ENCODE results near the gene ATF3. TPM values are rescaled to one million over a fixed set of nuclear protein-coding genes. Genes with fewer than 3 reads are reported as not detected.

ATF3 gene
- total RNA-seq, 1 experiment from 2014 or later: 335 TPM

DNA sequence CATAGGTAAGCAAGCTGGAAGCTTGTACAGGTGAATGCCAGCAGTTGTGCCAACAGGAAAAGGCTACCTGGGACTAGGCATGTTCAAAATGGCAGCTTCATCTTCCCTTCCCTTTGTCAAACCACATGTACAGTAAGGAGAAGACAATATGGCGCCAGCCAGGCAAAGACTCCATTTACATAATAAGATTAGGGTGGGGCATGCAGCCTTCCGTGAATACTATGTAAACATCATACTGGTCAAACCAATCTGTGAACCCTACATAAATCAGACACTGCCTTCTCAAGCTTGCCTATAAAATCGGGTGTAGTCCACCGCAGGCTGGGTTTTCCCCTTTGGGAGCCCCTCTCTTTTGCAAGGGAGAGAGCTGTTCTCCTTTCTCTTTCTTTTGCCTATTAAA is 24.6 kb downstream of the ATF3 start:
- no TSS peak for BruUV-seq (replicated peaks)
- H3K4me2 ChIP-seq (ENCODE audit: low read length): no peak overlapping the region
- no peak overlapping the region for H3K27ac ChIP-seq (ENCODE audit: low read length)
- no peak overlapping the region for H3K9ac ChIP-seq (ENCODE audit: low read length)
- peaks cover 2% of the 10 kb centered on the region; the same call in 1 of the 2 replicates for H3K27me3 ChIP-seq (ENCODE audit: low read length)
- no peaks in the 10 kb centered on the region for H3K9me2 ChIP-seq (replicated peaks; ENCODE audit: low read length)
- H3K79me2 ChIP-seq (ENCODE audit: low read length): no peaks in the 10 kb centered on the region
- POLR2A ChIA-PET (ENCODE audit: unreplicated experiment): no interaction called here
- TF ChIP-seq EZH2phosphoT487 (IDR thresholded peaks at IDR 0.05; ENCODE audit: borderline replicate concordance, low read length): no peak
- no peak for TF ChIP-seq EZH2 (IDR thresholded peaks at IDR 0.05; ENCODE audit: low read length, unreplicated experiment)
- intact Hi-C loops (cut with micrococcal nuclease): no loop called here
- no peaks in the 10 kb centered on the region for H3F3A ChIP-seq (ENCODE audit: low read length, unreplicated experiment)
- CTCF ChIA-PET: no interaction called here
- no peaks in the 10 kb centered on the region for H4K20me1 ChIP-seq (ENCODE audit: low read length)
- peaks cover 14% of the 10 kb centered on the region for H3K4me1 ChIP-seq (ENCODE audit: insufficient read depth, low read length)
- peak overlapping the region; percentile 36 for H2AFZ ChIP-seq (ENCODE audit: low read length)
- DNase-seq: no peak
- peaks cover 6% of the 10 kb centered on the region; the same call in 1 of the 2 replicates for H3K9me3 ChIP-seq (ENCODE audit: low read length)
- ATAC-seq: no peak
- no peaks in the 10 kb centered on the region for H3K36me3 ChIP-seq (ENCODE audit: low read depth, low read length)
- H3K4me3 ChIP-seq (ENCODE audit: low read length): no peak overlapping the region

DNA sequence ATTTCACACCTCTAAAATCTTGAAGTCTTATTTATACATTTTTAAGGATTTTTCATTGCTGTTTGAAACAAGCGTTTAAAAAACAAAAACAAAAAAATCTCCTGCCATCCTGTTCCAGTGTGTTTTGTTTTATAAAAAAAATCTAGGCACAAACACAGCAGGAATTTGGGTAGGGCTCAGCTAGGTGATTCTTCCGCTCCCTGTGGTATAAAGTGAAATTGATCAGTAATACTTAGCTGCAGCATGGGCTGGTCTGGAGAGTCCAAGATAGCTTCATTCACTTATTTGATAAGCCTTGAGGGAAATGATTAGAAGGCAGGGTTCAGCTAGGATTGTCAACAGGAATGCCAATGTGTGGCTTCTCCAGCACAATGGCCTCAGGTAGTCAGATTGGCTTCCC is 25.7 kb downstream of the ATF3 start:
- BruUV-seq (replicated peaks): no TSS peak

DNA sequence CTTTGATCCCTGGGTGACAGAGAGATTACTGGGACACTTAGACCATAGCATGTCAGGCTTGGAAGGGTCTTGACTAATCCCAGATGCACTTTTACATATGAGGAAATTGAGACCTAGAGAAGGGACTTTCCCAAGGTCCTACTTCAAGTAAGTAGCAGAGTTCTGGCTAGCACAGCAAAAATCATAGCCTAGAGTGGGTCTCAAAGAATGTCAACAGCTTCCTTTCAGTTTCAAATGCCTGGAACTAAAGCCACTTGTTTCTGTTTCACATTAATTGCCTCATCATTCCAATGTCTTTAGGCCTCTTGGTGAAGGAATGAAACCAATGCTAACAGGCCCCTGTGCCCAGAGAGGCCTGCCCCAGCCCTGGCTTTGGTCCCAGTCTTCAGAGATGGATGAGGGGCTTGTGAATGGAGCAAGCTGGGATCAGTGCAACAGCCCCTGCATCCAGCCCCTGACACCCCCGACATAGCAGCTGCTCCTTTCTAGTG is 26.6 kb downstream of the ATF3 start:
- no TSS peak for BruUV-seq (replicated peaks)
- no peak overlapping the region for H3K27ac ChIP-seq (ENCODE audit: low read length)
- no peak overlapping the region for H2AFZ ChIP-seq (ENCODE audit: low read length)
- H3K9ac ChIP-seq (ENCODE audit: low read length): no peak overlapping the region
- no peaks in the 10 kb centered on the region for H4K20me1 ChIP-seq (ENCODE audit: low read length)
- intact Hi-C loops (cut with micrococcal nuclease): no loop called here
- no peaks in the 10 kb centered on the region for H3F3A ChIP-seq (ENCODE audit: low read length, unreplicated experiment)
- peaks cover 21% of the 10 kb centered on the region; the same call in 1 of the 2 replicates for H3K27me3 ChIP-seq (ENCODE audit: low read length)
- no peak overlapping the region for H3K4me2 ChIP-seq (ENCODE audit: low read length)
- ATAC-seq (no peak), DNase-seq (no peak)
- peaks cover 6% of the 10 kb centered on the region; the same call in 1 of the 2 replicates for H3K9me3 ChIP-seq (ENCODE audit: low read length)
- TF ChIP-seq EZH2 (IDR thresholded peaks at IDR 0.05; ENCODE audit: low read length, unreplicated experiment) (no peak), EZH2phosphoT487 (IDR thresholded peaks at IDR 0.05; ENCODE audit: borderline replicate concordance, low read length) (no peak)
- TF ChIP-seq, protein P1, sequence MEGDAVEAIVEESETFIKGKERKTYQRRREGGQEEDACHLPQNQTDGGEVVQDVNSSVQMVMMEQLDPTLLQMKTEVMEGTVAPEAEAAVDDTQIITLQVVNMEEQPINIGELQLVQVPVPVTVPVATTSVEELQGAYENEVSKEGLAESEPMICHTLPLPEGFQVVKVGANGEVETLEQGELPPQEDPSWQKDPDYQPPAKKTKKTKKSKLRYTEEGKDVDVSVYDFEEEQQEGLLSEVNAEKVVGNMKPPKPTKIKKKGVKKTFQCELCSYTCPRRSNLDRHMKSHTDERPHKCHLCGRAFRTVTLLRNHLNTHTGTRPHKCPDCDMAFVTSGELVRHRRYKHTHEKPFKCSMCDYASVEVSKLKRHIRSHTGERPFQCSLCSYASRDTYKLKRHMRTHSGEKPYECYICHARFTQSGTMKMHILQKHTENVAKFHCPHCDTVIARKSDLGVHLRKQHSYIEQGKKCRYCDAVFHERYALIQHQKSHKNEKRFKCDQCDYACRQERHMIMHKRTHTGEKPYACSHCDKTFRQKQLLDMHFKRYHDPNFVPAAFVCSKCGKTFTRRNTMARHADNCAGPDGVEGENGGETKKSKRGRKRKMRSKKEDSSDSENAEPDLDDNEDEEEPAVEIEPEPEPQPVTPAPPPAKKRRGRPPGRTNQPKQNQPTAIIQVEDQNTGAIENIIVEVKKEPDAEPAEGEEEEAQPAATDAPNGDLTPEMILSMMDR (conservative IDR thresholded peaks at IDR 0.05; ENCODE audit: low read depth, low read length): no peak
- no peaks in the 10 kb centered on the region for H3K36me3 ChIP-seq (ENCODE audit: low read depth, low read length)
- CTCF ChIA-PET: no interaction called here
- H3K4me3 ChIP-seq (ENCODE audit: low read length): no peak overlapping the region
- no peaks in the 10 kb centered on the region for H3K9me2 ChIP-seq (replicated peaks; ENCODE audit: low read length)
- H3K4me1 ChIP-seq (ENCODE audit: insufficient read depth, low read length): peaks cover 14% of the 10 kb centered on the region
- no peaks in the 10 kb centered on the region for H3K79me2 ChIP-seq (ENCODE audit: low read length)
- POLR2A ChIA-PET (ENCODE audit: unreplicated experiment): no interaction called here

More for the DNA sequence above, 25.7 kb downstream of the ATF3 start:
- peaks cover 14% of the 10 kb centered on the region for H3K4me1 ChIP-seq (ENCODE audit: insufficient read depth, low read length)
- peaks cover 13% of the 10 kb centered on the region; the same call in 1 of the 2 replicates for H3K27me3 ChIP-seq (ENCODE audit: low read length)
- intact Hi-C loops (cut with micrococcal nuclease): no loop called here
- no peak overlapping the region for H3K4me2 ChIP-seq (ENCODE audit: low read length)
- peaks cover 6% of the 10 kb centered on the region; the same call in 1 of the 2 replicates for H3K9me3 ChIP-seq (ENCODE audit: low read length)
- H4K20me1 ChIP-seq (ENCODE audit: low read length): no peaks in the 10 kb centered on the region
- H3F3A ChIP-seq (ENCODE audit: low read length, unreplicated experiment): no peaks in the 10 kb centered on the region
- no peaks in the 10 kb centered on the region for H3K9me2 ChIP-seq (replicated peaks; ENCODE audit: low read length)
- H3K4me3 ChIP-seq (ENCODE audit: low read length): no peak overlapping the region
- H3K79me2 ChIP-seq (ENCODE audit: low read length): no peaks in the 10 kb centered on the region
- TF ChIP-seq EZH2 (IDR thresholded peaks at IDR 0.05; ENCODE audit: low read length, unreplicated experiment): no peak
- no peak for TF ChIP-seq EZH2phosphoT487 (IDR thresholded peaks at IDR 0.05; ENCODE audit: borderline replicate concordance, low read length)
- TF ChIP-seq, protein P1 (conservative IDR thresholded peaks at IDR 0.05; ENCODE audit: low read depth, low read length): no peak
- no peak for DNase-seq
- no peak for ATAC-seq
- no peak overlapping the region for H2AFZ ChIP-seq (ENCODE audit: low read length)
- no peak overlapping the region for H3K9ac ChIP-seq (ENCODE audit: low read length)
- ChIA-PET POLR2A (ENCODE audit: unreplicated experiment) (no interaction called here), CTCF (no interaction called here)
- H3K27ac ChIP-seq (ENCODE audit: low read length): no peak overlapping the region
- no peaks in the 10 kb centered on the region for H3K36me3 ChIP-seq (ENCODE audit: low read depth, low read length)

All from PC-3 (cell line).